ENCODE data around the gene UBN2.

Gene UBN2

DNA sequence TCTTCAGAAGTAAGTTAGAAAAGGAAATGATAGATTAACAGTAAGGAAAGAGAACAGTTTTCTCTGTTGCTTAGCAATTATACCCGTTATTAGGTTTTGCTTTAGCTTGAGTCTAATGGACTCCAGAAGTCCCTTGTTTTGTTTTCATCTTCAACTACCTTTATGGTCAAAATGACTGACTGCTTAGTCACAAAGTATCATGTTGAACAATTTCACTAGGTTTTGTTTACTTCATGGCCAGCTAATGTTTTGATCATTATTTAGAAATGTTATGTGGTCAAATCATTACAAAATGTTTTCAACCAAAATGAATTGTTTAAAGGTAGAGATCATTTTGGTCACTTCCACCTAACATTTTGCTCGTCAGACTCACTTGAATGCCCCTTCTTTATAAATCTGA is 1.9 kb downstream of the UBN2 start:
- DNase-seq = no peak

DNA sequence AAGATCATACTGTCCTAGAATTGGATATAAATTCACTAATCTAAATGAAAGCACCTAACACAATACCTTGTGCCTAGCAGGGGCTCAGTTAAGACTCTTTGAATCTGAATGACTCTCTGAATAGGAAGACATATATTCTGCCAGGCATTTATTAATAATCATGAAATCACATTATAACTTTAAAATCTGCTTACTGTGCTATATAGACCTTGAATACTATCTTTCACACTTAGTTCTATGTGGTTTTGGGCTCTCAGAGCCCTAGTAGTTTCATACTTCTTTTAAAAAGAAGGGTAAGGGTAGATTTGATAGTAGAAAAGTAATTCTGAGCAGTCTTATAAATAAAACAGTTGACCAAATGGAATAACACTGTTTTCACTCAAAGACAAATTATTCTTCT is 10.2 kb downstream of the UBN2 start:
- no peak for DNase-seq

DNA sequence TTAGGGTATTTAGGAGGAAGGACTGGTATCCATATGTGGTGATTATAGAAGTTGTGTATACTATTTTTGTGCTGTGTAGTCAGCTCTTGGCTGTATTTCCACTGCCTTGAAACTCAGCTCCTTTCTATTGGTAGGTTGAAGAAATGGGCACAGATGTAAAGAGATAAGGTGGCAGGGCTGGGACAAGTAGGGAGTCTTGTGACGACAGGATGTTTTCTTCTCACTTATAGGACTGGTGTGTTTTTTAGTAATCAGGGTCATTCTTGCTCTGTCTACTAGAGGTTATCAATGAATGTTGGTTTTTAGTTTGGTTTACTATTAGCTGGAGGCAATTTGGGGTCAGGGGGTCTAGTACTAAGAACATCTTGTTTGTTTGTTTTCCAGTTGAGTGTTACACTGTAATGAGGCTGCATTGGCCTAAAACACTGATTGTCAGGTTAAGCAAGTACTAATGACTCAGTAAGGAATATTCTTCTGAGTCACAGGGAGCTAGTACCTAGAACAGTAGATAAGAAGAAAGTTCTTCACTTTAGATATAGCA is 11.8 kb downstream of the UBN2 start:
- DNase-seq = no peak

DNA sequence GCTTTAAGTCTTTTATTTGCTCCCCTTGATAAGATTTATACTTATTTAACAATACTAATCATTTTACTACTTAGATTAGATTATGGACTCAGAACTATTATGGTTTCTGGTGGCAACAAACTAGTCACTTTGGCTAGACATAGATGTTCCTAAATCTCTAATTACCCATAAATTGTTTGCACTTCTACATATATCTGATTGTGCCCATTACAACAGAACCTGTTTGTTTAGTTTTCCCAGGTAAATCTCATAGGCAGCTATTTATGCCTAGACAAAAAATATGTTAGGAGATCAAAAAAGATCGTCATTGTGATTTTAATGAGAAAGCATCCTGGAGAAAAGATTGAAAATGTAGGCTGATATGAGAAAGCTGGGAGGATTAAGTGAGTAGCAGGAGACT is 14.4 kb downstream of the UBN2 start:
- no peak for DNase-seq

DNA sequence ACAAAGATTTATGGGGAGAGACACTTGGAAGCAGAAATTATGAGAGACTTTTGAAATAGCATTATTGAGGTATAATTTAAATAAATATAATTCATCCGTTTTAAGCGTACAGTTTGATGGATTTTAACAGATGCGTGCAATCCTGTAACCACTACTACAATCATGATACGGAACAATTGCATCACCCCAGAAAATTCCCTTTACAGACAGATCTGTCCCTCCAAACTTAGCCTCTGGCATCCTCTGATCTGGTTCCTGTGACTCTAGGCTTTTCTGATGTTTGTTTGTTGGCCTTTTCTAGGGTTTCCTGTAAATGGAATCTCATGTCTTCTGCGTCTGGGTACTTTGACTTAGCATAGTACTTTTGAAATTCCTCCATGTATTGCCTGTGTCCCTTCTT is 15.5 kb downstream of the UBN2 start:
- no peak for DNase-seq

DNA sequence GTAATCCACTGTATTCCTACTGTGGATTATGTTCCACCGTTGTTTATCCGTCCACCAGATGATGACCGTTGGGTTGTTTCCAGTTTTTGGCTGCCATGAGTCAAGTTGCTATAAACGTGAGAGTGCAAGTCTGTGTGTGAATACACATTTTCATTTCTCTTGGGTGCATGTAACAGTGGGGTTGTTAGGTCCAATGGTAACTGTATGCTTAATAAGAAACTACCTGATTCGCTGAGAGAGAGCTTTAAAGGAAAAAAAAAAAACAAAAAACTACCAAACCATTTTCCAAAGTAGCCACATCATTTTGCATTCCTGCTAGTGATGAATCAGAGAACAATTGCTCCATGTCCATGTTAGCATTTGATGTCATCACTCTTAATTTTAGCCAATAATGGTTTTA is 15.9 kb downstream of the UBN2 start:
- no peak for DNase-seq

DNA sequence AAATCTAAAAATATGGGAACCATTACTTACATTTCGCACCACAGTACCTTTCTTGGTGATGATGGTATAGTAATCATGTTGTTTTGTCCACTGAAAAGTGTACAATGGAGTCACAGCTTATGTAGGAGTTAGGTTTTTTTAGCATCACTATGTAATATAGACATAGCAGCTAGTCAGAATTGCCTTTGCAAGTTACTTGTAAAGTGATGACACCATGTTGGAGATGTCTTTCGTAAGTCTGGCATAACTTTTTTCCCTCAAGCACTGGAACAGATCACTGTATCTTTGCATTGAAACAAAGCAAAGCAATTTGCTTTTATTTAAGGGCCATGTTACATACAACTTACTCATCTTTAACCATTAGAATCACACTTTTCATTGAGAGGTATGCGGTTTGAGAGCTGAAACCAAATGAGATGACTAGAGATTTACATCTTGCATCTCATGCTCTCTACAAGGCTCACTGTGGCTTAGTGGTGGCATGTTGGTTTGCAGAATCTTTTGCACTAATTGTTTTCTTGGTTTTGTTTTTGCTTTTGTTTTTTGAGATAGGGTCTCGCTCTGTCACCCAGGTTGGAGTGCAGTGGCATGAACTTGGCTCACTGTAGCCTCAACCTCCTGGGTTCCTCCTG is 18.3 kb downstream of the UBN2 start:
- DNase-seq = no peak

DNA sequence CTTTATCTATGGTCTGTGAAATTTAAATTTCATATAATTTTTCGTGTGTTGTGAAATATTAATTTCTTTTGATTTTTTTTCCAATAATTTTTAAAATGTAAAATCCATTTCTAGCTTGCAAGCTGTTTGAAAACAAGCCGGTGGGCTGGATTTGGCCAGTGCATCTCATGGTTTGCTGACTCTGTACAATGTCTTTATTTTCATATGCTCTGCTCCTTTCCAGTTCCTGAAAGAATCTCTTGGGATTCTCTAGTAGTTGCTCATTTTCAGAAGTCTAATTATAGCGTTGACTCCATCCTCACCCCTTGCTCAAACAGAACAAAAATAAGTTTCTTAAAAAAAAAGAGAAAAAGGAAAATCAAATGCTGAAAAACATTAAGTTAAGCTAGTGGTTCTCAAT is 21.4 kb downstream of the UBN2 start:
- no peak for DNase-seq

DNA sequence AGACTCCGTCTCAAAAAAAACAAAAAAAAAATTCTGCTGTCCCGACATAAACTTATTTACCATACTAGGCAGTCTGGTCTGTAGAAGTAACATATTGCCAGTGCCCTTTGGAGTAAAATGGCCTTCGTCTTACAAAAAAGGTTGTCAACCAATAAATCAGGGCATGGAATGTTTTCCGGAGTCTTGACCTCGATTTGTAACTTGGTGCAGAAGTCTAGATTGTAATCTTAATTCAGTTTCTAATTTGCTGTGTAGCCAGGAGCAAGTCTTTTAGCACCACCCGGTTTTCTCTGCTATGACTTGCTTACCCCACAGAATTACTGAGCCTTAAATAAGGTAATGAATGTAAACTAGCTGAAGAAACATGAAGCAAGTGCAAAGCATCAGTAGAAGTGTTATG is 23.2 kb downstream of the UBN2 start:
- no peak for DNase-seq

DNA sequence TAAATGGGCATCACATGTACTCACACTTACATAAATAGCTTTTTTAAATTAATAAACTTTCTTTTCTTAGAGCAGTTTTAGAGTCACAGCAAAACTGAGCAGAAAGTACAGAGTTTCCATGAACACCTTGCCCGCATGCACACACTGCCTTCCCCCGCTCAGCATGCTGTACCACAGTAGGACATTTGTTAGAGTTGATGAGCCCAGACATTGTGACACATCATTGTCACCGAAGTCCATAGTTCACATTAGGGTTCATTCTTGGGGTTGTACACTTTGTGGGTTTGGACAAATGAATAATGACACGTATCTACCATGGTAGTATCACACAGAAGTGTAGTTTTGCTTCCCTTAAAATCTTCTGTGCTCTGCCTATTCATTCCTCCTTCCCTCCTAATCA is 23.7 kb downstream of the UBN2 start:
- DNase-seq = no peak

DNA sequence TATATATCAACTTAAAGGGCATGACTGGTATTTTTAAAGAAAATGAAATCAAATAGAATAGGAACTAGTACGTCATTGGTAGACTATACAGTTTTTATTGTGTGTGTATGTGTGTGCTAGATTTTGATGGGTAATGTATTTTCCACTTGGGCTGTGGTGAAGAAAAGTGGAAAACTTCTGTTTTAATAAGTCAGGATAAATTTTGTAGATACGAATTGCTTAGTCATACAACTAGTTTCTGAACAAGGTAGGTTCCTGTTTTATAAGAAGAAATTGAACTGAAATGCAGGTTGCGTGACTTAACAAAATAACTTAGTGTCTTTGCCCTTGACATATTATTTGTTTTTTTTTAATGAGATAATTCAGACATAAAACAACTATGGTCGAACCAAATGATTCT is 24.3 kb downstream of the UBN2 start:
- no peak for DNase-seq

DNA sequence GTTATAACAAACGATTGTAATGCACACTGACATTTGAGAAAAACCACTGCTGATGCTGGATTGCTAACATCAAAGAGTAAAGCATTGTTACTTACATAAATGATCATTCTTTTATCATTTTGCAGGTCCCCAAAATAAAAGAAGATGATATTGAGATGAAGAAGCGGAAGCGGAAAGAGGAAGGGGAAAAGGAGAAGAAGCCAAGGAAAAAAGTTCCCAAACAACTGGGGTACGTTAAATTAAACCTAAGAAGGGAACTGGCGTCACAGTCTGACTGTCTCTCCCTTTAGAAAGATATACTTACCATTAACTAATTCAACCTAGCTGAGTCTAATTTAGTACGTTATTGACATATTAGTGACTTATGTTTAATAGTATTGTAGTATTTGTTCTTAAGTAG is 28.1 kb downstream of the UBN2 start:
- DNase-seq = no peak

DNA sequence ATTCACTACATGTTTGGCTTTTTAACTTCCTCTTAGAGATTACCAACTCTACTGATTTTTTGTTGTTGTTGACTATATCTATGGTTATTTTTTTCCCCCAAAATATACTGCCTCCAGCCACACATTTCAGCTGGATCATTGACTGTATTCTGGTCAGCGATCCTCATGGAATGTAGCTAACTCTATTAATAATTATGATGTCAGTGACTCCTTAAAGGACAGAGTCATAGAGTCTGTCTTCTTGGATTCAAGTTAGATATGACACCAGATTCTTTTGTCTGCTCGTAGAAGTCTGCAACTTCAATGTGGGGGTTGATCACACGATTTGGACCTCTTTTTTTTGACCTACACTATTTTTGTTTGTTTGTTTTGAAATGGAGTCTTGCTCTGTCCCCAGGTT is 33.2 kb downstream of the UBN2 start:
- no peak for DNase-seq

DNA sequence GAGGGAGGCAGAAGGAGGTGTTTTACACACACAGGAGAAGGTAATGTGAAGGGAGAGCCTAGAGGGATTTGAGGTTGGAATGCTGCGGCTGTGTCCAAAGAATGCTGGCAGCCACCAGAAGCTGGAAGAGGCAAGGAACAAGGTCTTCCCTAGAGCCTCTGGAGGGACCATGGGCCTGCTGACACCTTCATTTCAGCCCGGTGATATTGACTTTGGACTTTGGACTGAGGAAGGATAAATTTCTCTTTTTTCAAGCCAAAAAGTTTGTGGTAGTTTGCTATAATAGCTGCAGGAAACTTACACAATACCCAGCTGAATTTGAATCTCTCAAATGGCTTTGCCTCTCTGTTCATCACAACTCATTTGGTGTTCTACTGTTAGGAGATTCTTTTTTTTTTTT is 34.6 kb downstream of the UBN2 start:
- no peak for DNase-seq

DNA sequence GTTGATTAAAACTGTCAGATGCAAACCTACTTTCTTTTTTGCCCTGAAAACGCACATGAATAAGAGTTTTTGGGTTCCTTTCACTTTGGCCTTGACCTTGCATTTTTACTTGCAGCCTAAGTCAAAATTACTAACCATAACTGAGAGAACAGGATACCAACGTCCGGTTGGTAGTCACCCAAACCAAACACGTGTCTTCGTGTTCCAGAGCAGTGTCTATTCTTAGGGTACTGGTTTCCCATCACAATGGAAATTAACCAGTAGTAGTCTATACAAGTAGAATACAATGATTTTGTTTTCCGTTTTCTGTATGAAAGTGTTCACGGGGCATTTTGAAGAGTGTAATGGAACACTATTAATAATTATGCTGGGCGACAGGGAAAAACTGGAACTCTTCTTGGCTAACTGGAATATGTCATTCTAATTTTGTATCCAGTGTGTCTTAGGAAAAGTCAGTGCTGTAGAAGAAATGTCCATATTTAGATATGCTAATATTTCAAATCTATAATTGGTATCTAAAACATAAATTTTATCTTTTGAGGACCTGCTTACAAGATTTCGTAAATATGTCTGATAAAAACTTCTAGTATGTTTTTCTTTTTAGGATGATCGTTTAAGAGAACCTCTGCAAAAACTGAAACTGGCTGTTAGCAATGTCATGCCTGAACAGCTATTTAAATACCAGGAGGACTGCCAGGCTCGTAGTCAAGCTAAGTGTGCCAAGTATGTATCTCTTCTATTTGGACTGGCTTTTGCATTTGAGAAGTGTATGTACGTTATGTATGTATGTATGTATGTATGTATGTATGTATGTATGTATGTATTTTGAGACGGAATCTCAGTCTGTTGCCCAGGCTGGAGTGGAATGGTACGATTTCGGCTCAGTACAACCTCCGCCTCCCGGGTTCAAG is 40.9 kb downstream of the UBN2 start:
- DNase-seq = no peak

DNA sequence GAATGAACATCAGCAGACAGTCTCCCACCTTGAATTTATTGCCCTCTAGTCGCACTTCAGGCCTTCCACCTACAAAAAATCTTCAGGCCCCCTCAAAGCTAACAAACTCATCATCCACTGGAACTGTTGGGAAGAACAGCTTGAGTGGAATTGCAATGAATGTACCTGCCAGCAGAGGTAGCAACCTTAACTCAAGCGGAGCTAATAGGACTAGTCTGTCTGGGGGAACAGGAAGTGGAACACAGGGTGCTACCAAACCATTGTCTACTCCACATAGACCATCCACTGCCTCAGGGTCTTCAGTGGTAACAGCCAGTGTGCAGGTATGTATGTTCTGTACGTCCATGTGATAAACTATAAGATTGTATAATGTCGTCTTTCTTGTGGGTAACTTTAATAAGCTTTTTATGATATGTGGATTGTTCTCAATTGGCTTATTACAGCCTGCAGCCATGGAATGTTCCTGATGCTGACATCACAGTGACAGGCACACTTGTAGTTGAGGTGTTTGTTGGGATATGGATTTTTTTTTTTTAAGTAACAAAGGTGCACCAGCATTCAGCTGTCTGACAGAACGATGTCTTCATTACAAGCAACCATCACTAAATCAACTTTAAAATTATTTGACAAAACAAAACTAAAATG is 53.3 kb downstream of the UBN2 start:
- no peak for DNase-seq

DNA sequence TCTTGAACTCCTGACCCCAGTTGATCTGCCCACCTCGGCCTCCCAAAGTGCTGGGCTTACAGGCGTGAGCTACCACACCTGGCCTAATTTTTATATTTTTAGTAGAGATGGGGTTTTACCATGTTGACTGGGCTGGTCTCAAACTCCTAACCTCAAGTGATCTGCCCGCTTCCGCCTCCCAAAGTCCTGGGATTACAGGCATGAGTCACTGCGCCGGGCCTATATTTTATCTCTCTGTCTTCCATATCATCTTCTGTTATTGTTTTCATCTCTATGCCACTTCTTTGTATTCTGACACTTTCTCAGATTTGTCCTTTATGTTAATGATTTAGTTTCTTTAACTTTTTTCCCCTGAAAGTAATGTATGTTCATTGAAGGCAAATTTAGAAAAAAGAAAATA is 55.1 kb downstream of the UBN2 start:
- no peak for DNase-seq

DNA sequence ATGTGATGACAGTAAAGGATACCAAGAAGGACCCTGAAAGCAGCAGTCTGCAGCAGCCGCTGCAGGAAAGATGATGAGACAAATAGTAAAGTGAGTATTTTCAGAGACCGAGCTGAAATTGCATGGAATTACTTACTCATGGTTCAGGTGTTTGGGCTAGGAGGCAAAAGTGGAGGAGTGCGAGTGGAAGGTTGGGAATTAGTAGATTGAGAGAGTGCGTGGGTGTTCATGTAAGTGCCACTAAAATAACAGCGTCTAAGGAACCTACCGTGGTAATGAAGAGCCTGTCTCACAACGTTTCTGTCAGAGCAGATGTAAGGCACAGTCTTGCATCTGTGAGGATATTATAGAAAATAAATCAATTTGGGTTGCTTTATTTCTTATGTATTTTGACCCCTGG is 61.8 kb downstream of the UBN2 start:
- DNase-seq = no peak

DNA sequence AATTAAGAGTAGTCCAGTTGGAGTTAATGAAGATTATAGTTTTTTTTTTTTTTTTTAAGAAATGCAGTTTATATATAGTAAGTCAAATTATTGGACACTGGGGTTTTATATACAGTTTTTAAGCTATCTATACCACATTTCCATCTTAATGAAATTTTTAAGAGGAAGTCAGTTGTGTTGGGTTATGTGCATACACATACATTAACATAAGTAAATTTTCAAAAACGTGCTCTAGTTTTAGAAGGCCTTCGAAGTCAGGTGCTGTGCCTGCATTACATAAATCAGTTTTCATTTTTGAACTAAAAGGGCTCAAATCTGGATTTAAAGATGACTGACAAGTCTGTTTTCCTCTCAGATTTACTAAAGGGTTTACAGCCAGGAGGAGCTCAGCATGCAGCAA is 62.5 kb downstream of the UBN2 start:
- DNase-seq = no peak

DNA sequence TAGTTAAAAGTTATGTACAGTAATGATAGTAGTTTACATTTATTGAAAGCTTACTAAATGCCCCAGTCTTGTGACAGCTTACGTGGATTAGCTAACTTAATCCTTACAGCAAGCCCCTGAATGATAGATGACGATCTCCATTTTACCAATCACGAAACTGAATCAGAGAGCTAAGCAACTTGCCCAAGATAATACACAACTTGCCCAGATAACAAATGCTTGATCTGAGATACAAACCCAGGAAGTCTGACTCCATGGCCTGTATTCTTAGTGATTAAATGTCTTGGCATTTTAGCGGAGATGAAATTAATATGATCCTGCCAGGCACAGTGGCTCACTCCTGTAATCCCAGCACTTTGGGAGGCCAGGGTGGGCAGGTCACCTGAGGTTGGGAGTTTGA is 63.2 kb downstream of the UBN2 start:
- no peak for DNase-seq

DNA sequence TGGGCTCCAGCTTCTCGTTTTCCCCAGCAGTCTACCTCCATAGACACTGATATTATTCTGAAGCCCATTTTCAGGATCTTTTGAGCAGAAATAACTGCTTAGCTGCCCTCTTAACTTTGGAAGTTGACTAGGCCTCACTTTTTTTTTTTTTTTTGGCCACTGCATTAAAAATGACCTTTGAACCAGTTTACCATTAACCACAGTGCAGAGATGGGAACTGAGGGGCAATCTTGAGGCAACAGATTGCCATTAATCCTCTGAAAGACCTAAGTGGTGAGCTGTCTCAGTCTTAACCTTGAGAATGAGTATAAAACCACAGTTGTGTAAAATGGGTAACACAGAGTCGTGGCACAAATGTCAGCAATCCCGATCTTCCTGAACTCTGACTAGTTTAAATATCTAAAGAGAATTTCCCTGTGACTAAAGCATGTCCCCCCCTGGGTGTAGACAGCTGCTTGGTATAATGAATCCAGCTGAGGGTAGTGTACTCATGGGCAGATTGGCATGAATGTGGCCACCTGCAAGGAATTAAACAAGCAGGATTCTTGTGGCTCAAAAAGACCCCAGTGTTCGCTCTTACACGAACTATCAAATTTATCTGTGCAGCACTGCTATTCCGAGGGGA is 64.0 kb downstream of the UBN2 start:
- no peak for DNase-seq

DNA sequence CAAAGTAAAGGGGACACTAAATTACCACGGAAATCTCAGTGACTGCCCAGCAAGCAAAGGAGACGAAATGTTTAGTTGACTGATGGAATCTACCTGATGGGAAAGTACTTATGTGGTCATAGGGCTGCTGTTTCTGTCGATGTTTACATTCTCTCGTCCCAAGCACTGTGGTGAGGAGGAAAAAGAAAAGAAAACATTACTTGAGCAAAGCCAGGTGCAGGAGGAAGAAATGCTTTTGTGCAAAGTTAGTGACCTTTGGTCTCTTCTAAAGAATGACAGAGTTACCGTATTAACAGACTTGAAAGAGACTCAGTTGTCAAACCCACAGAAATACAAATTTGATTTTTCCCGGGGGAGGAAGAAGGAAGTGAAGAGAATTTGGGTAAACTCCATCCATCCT is 66.8 kb downstream of the UBN2 start:
- no peak for DNase-seq

DNA sequence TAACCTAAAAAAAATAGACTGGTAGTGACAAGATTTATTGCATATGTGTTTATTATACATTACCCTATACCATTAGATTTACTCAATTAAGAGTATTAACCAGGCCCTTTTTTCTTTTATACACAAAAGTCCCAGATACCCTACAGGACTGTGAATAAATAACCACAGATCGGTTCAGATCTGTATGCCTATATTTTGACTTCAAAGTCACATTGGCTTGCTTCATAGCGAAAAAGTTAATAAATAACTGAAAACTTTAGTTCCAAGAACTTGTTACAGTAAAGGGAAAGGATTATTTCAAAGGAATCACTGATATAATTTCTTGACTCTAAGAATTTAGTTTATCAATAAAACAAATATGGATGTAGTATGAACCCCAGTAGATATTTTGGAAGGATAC is 68.3 kb downstream of the UBN2 start:
- no peak for DNase-seq

DNA sequence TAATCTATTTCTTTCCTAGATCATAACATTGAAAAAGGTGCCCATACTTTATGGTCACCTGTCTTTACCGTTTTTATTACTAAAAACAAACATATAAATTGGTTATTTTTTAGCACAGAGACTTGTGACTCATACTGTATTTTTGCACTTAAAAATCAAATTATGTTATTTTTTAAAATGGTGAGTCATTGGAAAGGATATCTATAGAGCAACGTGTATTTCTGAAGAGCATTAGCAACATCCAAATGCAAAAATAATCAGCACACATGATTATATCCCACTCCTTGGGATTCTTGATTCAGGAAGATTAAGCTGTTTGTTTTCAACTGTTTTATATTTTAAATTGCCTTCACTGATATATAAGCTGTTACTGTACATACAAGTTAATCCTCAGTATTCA is 69.4 kb downstream of the UBN2 start:
- DNase-seq = no peak

All from retina (tissue), 1 donor.